GM12891 (cell line): Measurements from ENCODE around the gene ARMC5.

ENCODE experiments used
- POLR2A ChIP-seq: IDR thresholded peaks from 2 replicates; pipeline ENCODE4 v1.6.1; 2011; ENCODE audit warnings: low read depth, low read length, control low read depth
- POLR2AphosphoS5 ChIP-seq: IDR thresholded peaks from 2 replicates; pipeline ENCODE4 v1.6.1; 2011; ENCODE audit warnings: low read depth, low read length, control low read depth

DNA sequence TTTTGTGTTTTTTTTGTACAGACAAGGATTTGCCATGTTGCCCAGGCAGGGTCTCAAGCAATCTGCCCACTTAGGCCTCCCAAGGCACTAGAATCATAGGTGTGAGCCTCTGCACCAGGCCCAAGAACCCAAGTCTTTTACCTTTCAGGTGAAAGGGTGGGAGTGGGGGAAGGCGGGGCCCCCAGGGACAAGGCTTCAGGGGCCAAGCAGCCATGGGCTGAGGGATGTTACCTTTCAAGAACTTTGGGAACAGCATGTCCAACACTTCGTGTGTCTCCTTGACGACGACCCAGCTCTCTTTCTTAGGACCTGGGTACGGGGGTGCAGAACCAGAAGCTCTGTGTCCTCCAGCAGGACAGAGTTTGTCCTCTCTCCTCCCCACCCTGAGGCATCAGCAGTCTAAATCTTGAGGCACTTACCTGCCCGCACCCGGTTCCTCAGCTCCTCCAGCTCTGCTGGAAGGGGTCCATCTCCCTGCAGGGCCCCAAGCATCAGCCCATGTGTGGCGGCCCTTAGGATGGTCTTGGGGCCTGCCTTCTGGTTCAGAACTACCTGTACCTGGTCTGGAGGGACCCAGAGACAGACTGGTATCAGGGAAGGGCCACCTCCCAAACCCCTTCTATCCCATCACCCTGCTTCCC lies 32.6 kb downstream of the ARMC5 start:
- TF ChIP-seq POLR2A: no peak
- no peak for TF ChIP-seq POLR2AphosphoS5
